Neural cell (in vitro differentiated cells): ENCODE measurements around the gene TAMM41.

Experiments
- EP300 ChIP-seq: fragments of 450-650 bp; conservative IDR thresholded peaks from 2 replicates; pipeline ENCODE4 v1.6.1; 2014; ENCODE audit warnings: antibody characterized with exemption, mild to moderate bottlenecking, moderate library complexity; ENCODE audit not compliant: poor library complexity, severe bottlenecking
- EZH2 ChIP-seq: fragments of 200-600, 300-800 bp; shearing (Covaris generic), sonication (generic); IDR thresholded peaks from 2 replicates; pipeline ENCODE4 v1.6.1; 2014; ENCODE audit warnings: antibody characterized with exemption, low read length, borderline replicate concordance, mild to moderate bottlenecking; ENCODE audit not compliant: insufficient read depth, poor library complexity, severe bottlenecking
- POLR2AphosphoS5 ChIP-seq: IDR thresholded peaks from 2 replicates; pipeline ENCODE4 v1.6.1; 2012
- TAF1 ChIP-seq: IDR thresholded peaks from 2 replicates; pipeline ENCODE4 v1.6.1; 2012; ENCODE audit warnings: low read depth
- TF ChIP-seq, protein P1 (sequence below): fragments of 450-650 bp; IDR thresholded peaks from 2 replicates; pipeline ENCODE4 v1.5.1; 2014; ENCODE audit warnings: antibody characterized with exemption, mild to moderate bottlenecking, moderate library complexity; ENCODE audit not compliant: poor library complexity, severe bottlenecking

DNA sequence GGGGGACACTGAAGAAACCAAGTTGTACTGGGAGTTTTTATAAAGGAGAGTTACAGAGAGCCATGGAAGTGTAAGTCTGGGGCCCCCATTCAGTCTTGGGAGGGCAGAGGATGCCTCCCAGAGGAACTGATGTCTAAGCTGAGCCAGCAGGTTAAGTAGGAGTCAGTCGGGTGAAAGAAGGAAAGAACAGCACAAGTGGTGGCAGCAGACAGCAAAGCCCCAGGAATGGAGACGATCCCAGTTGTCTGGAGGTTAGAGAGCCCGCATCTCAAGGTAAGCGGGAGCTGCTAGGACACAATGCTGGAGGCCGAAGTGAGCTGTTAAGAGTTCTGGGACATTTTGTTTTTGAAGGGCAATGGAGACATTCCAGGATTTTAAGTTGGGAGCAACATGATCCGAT lies 88.8 kb downstream of the TAMM41 start:
- TF ChIP-seq, protein P1, sequence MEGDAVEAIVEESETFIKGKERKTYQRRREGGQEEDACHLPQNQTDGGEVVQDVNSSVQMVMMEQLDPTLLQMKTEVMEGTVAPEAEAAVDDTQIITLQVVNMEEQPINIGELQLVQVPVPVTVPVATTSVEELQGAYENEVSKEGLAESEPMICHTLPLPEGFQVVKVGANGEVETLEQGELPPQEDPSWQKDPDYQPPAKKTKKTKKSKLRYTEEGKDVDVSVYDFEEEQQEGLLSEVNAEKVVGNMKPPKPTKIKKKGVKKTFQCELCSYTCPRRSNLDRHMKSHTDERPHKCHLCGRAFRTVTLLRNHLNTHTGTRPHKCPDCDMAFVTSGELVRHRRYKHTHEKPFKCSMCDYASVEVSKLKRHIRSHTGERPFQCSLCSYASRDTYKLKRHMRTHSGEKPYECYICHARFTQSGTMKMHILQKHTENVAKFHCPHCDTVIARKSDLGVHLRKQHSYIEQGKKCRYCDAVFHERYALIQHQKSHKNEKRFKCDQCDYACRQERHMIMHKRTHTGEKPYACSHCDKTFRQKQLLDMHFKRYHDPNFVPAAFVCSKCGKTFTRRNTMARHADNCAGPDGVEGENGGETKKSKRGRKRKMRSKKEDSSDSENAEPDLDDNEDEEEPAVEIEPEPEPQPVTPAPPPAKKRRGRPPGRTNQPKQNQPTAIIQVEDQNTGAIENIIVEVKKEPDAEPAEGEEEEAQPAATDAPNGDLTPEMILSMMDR = no peak
- TF ChIP-seq EP300 (no peak), POLR2AphosphoS5 (no peak), TAF1 (no peak), EZH2 (no peak)
